KOPT-K1 (cell line): ENCODE measurements around the gene HECTD4.
"Not testable (repeated sequence)": the region's sequence is repeated elsewhere in the genome, so short reads cannot be mapped to it uniquely, and the experiment has no call there.

ENCODE experiments used
- H3K27ac ChIP-seq: fragments of 200-600 bp; sonication (generic); 2 replicates; pipeline ENCODE4 v1.5.1; 2016; ENCODE audit warnings: antibody characterized with exemption, mild to moderate bottlenecking, low read depth, low read length; ENCODE audit not compliant: poor library complexity, severe bottlenecking
- H3K36me3 ChIP-seq: fragments of 200-600 bp; sonication (generic); 2 replicates; pipeline ENCODE4 v1.5.1; 2017; ENCODE audit warnings: antibody characterized with exemption, mild to moderate bottlenecking, low read length, moderate library complexity; ENCODE audit not compliant: insufficient read depth
- H3K9me3 ChIP-seq: fragments of 200-600 bp; sonication (generic); 2 replicates; pipeline ENCODE4 v1.5.1; 2017; ENCODE audit warnings: antibody characterized with exemption, low read length, mild to moderate bottlenecking; ENCODE audit not compliant: insufficient read depth, poor library complexity, severe bottlenecking

HECTD4 gene

GRCh38 chr12:112256780-112257179 lies 125.5 kb downstream of the HECTD4 start:
- H3K36me3 ChIP-seq = peaks cover 80% of the 10 kb centered on the region
- no peak overlapping the region for H3K27ac ChIP-seq
- H3K9me3 ChIP-seq = no peaks in the 10 kb centered on the region

GRCh38 chr12:112252184-112252583 lies 130.0 kb downstream of the HECTD4 start:
- peaks cover 74% of the 10 kb centered on the region for H3K36me3 ChIP-seq
- H3K9me3 ChIP-seq = no peaks in the 10 kb centered on the region
- no peak overlapping the region for H3K27ac ChIP-seq

- H3K27ac ChIP-seq, H3K9me3 ChIP-seq: not testable (repeated sequence)
- peaks cover 72% of the 10 kb centered on the region for H3K36me3 ChIP-seq
These were observed 137.3 kb downstream of the HECTD4 start for GRCh38 chr12:112244902-112245301.

- Histone ChIP-seq H3K36me3 (peaks cover 80% of the 10 kb centered on the region), H3K9me3 (no peaks in the 10 kb centered on the region), H3K27ac (no peak overlapping the region)
These were observed 138.7 kb downstream of the HECTD4 start for GRCh38 chr12:112243255-112244110.

- no peak overlapping the region for H3K27ac ChIP-seq
- H3K9me3 ChIP-seq = no peaks in the 10 kb centered on the region
- peaks cover 90% of the 10 kb centered on the region for H3K36me3 ChIP-seq
These were observed 141.1 kb downstream of the HECTD4 start for GRCh38 chr12:112241176-112241575.

- H3K36me3 ChIP-seq = peaks cover 92% of the 10 kb centered on the region
- H3K9me3 ChIP-seq = no peaks in the 10 kb centered on the region
- no peak overlapping the region for H3K27ac ChIP-seq
These were observed 142.3 kb downstream of the HECTD4 start for GRCh38 chr12:112239881-112240280.

- Histone ChIP-seq H3K27ac (no peak overlapping the region), H3K9me3 (no peaks in the 10 kb centered on the region), H3K36me3 (peaks cover 95% of the 10 kb centered on the region)
These were observed 143.2 kb downstream of the HECTD4 start for GRCh38 chr12:112239020-112239419.

GRCh38 chr12:112238441-112238840 lies 143.8 kb downstream of the HECTD4 start:
- no peaks in the 10 kb centered on the region for H3K9me3 ChIP-seq
- H3K36me3 ChIP-seq = peaks cover 94% of the 10 kb centered on the region
- no peak overlapping the region for H3K27ac ChIP-seq

- H3K36me3 ChIP-seq = peaks cover 91% of the 10 kb centered on the region
- no peaks in the 10 kb centered on the region for H3K9me3 ChIP-seq
- H3K27ac ChIP-seq = no peak overlapping the region
These were observed 145.4 kb downstream of the HECTD4 start for GRCh38 chr12:112236786-112237185.

GRCh38 chr12:112236386-112236785 lies 145.8 kb downstream of the HECTD4 start:
- no peak overlapping the region for H3K27ac ChIP-seq
- H3K9me3 ChIP-seq = no peaks in the 10 kb centered on the region
- peaks cover 90% of the 10 kb centered on the region for H3K36me3 ChIP-seq

- Histone ChIP-seq H3K9me3 (no peaks in the 10 kb centered on the region), H3K36me3 (peaks cover 91% of the 10 kb centered on the region), H3K27ac (no peak overlapping the region)
These were observed 147.9 kb downstream of the HECTD4 start for GRCh38 chr12:112234303-112234702.

- no peak overlapping the region for H3K27ac ChIP-seq
- peaks cover 91% of the 10 kb centered on the region for H3K36me3 ChIP-seq
- H3K9me3 ChIP-seq = no peaks in the 10 kb centered on the region
These were observed 149.0 kb downstream of the HECTD4 start for GRCh38 chr12:112233242-112233641.

GRCh38 chr12:112230136-112230535 lies 152.1 kb downstream of the HECTD4 start:
- H3K36me3 ChIP-seq = peaks cover 89% of the 10 kb centered on the region
- H3K27ac ChIP-seq = no peak overlapping the region
- no peaks in the 10 kb centered on the region for H3K9me3 ChIP-seq

GRCh38 chr12:112226768-112227167 lies 155.5 kb downstream of the HECTD4 start:
- H3K36me3 ChIP-seq = peaks cover 79% of the 10 kb centered on the region

GRCh38 chr12:112220628-112221027 lies 161.6 kb downstream of the HECTD4 start:
- not testable (repeated sequence) for H3K27ac ChIP-seq

More at GRCh38 chr12:112226768-112227167, 155.5 kb downstream of the HECTD4 start:
- Histone ChIP-seq H3K9me3 (no peaks in the 10 kb centered on the region), H3K27ac (no peak overlapping the region)

GRCh38 chr12:112219195-112219594 lies 163.0 kb downstream of the HECTD4 start:
- H3K27ac ChIP-seq = no peak overlapping the region
- H3K9me3 ChIP-seq = no peaks in the 10 kb centered on the region
- H3K36me3 ChIP-seq = peaks cover 51% of the 10 kb centered on the region

More at GRCh38 chr12:112220628-112221027, 161.6 kb downstream of the HECTD4 start:
- peaks cover 47% of the 10 kb centered on the region for H3K36me3 ChIP-seq
- H3K9me3 ChIP-seq = not testable (repeated sequence)
